DMS114 treated with DMSO at 0.1 percent for 48 hours (cell line): Measurements from ENCODE around the gene ICE2.
A peak's percentile ranks its signal among the peaks of the same experiment; 100 is the strongest.
"Not testable (repeated sequence)": the region's sequence is repeated elsewhere in the genome, so short reads cannot be mapped to it uniquely, and the experiment has no call there.

Experiments used
- DNase-seq: peaks from one replicate; lab custom pipeline; 2025; ENCODE audit not compliant: unreplicated experiment; lab: John Stamatoyannopoulos, UW

ICE2 gene

GRCh38 chr15:60412807-60413206, 66.1 kb downstream of the ICE2 start:
- DNase-seq = not testable (repeated sequence)

GRCh38 chr15:60411774-60412425, 67.0 kb downstream of the ICE2 start:
- DNase-seq = no peak

- not testable (repeated sequence) for DNase-seq
Measured at GRCh38 chr15:60410350-60410749, 68.6 kb downstream of the ICE2 start.

- DNase-seq = no peak
Measured at GRCh38 chr15:60408463-60408981, 70.4 kb downstream of the ICE2 start.

- no peak for DNase-seq
Measured at GRCh38 chr15:60407415-60407805, 71.5 kb downstream of the ICE2 start.

- no peak for DNase-seq
Measured at GRCh38 chr15:60406513-60407414, 72.2 kb downstream of the ICE2 start.

- DNase-seq = no peak
Measured at GRCh38 chr15:60405399-60405798, 73.5 kb downstream of the ICE2 start.

GRCh38 chr15:60404351-60404750, 74.6 kb downstream of the ICE2 start:
- not testable (repeated sequence) for DNase-seq

- DNase-seq = no peak
Measured at GRCh38 chr15:60400944-60401343, 78.0 kb downstream of the ICE2 start.

GRCh38 chr15:60399931-60400330, 79.0 kb downstream of the ICE2 start:
- DNase-seq = no peak

- DNase-seq = peak; percentile 46
Measured at GRCh38 chr15:60399246-60399915, 79.6 kb downstream of the ICE2 start.

GRCh38 chr15:60397772-60398445, 81.0 kb downstream of the ICE2 start, which contains the start of gene ANXA2:
Gene ANXA2 (minus strand): TSS chr15:60397986. CDS start chr15:60386075, 11,911 bp downstream.
- no peak for DNase-seq

GRCh38 chr15:60396958-60397771, 81.8 kb downstream of the ICE2 start:
- peak; percentile 42 for DNase-seq

GRCh38 chr15:60396560-60396957, 82.4 kb downstream of the ICE2 start:
- DNase-seq = no peak

- no peak for DNase-seq
Measured at GRCh38 chr15:60396100-60396499, 82.8 kb downstream of the ICE2 start.

- DNase-seq = no peak
Measured at GRCh38 chr15:60395276-60396011, 83.5 kb downstream of the ICE2 start.

GRCh38 chr15:60394689-60395097, 84.2 kb downstream of the ICE2 start:
- no peak for DNase-seq

- peak; percentile 44 for DNase-seq
Measured at GRCh38 chr15:60392986-60393790, 85.8 kb downstream of the ICE2 start.
